Measurements from ENCODE around the gene AGRN.
"Not testable (repeated sequence)": the region's sequence is repeated elsewhere in the genome, so short reads cannot be mapped to it uniquely, and the experiment has no call there.

Gene AGRN

GRCh38 chr1:1055841-1056736 is 36.2 kb downstream of the AGRN start:
- H3K4me2 ChIP-seq (ENCODE audit: low read depth, low read length): no peak overlapping the region
- no peaks in the 10 kb centered on the region for H3K4me1 ChIP-seq (ENCODE audit: low read length)
- H3K27me3 ChIP-seq (replicated peaks; ENCODE audit: insufficient read depth, low read length): peaks cover 88% of the 10 kb centered on the region
- no peaks in the 10 kb centered on the region for H3K9me2 ChIP-seq (replicated peaks; ENCODE audit: insufficient read depth, low read length)
- H3F3A ChIP-seq (ENCODE audit: insufficient read depth, low read length): no peaks in the 10 kb centered on the region
- H2AFZ ChIP-seq (ENCODE audit: low read length): no peak overlapping the region
- no peak overlapping the region for H3K4me3 ChIP-seq (ENCODE audit: low read length)
- H3K36me3 ChIP-seq (replicated peaks; ENCODE audit: insufficient read depth, low read length): no peaks in the 10 kb centered on the region
- H3K79me2 ChIP-seq (ENCODE audit: low read length): no peaks in the 10 kb centered on the region
- H3K9me3 ChIP-seq (replicated peaks; ENCODE audit: insufficient read depth, low read length): no peaks in the 10 kb centered on the region
- H3K9ac ChIP-seq (ENCODE audit: low read length): no peak overlapping the region
- TF ChIP-seq, protein P1, sequence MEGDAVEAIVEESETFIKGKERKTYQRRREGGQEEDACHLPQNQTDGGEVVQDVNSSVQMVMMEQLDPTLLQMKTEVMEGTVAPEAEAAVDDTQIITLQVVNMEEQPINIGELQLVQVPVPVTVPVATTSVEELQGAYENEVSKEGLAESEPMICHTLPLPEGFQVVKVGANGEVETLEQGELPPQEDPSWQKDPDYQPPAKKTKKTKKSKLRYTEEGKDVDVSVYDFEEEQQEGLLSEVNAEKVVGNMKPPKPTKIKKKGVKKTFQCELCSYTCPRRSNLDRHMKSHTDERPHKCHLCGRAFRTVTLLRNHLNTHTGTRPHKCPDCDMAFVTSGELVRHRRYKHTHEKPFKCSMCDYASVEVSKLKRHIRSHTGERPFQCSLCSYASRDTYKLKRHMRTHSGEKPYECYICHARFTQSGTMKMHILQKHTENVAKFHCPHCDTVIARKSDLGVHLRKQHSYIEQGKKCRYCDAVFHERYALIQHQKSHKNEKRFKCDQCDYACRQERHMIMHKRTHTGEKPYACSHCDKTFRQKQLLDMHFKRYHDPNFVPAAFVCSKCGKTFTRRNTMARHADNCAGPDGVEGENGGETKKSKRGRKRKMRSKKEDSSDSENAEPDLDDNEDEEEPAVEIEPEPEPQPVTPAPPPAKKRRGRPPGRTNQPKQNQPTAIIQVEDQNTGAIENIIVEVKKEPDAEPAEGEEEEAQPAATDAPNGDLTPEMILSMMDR (IDR thresholded peaks at IDR 0.05; ENCODE audit: low read length): no peak
- no peak for TF ChIP-seq EZH2 (optimal IDR thresholded peaks at IDR 0.05; ENCODE audit: low read depth, low read length)
- no peak for TF ChIP-seq EZH2phosphoT487 (IDR thresholded peaks at IDR 0.05; ENCODE audit: low read length)
- no peak for DNase-seq
- H3K27ac ChIP-seq (ENCODE audit: low read length): no peak overlapping the region
- no peaks in the 10 kb centered on the region for H4K20me1 ChIP-seq (ENCODE audit: insufficient read depth, low read length)

DNA sequence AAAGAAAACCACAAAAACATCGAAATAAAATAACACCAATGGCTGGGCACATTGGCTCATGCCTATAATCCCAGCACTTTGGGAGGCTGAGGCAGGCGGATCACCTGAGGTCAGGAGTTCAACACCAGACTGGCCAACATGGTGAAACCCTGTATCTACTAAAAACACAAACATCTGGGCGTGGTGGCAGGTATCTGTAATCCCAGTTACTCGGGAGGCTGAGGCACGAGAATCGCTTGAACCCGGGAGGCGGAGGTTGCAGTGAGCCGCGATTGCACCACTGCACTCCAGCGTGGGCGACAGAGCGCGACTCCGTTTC is 37.8 kb downstream of the AGRN start:
- H3K27ac ChIP-seq (ENCODE audit: low read length): not testable (repeated sequence)
- H3K27me3 ChIP-seq (replicated peaks; ENCODE audit: insufficient read depth, low read length): peaks cover 88% of the 10 kb centered on the region

GRCh38 chr1:1058088-1058905 is 38.4 kb downstream of the AGRN start:
- Histone ChIP-seq H3K9ac (ENCODE audit: low read length) (no peak overlapping the region), H3F3A (ENCODE audit: insufficient read depth, low read length) (no peaks in the 10 kb centered on the region), H3K9me3 (replicated peaks; ENCODE audit: insufficient read depth, low read length) (no peaks in the 10 kb centered on the region), H3K27me3 (replicated peaks; ENCODE audit: insufficient read depth, low read length) (peaks cover 88% of the 10 kb centered on the region), H3K79me2 (ENCODE audit: low read length) (no peaks in the 10 kb centered on the region), H3K4me1 (ENCODE audit: low read length) (no peaks in the 10 kb centered on the region), H3K4me3 (ENCODE audit: low read length) (no peak overlapping the region), H2AFZ (ENCODE audit: low read length) (no peak overlapping the region), H3K4me2 (ENCODE audit: low read depth, low read length) (peak overlapping the region; percentile 90; the same call in 1 of the 2 replicates), H3K27ac (ENCODE audit: low read length) (no peak overlapping the region), H4K20me1 (ENCODE audit: insufficient read depth, low read length) (no peaks in the 10 kb centered on the region), H3K36me3 (replicated peaks; ENCODE audit: insufficient read depth, low read length) (no peaks in the 10 kb centered on the region), H3K9me2 (replicated peaks; ENCODE audit: insufficient read depth, low read length) (no peaks in the 10 kb centered on the region)
- TF ChIP-seq EZH2phosphoT487 (IDR thresholded peaks at IDR 0.05; ENCODE audit: low read length): no peak
- TF ChIP-seq, protein P1 (IDR thresholded peaks at IDR 0.05; ENCODE audit: low read length): no peak
- TF ChIP-seq EZH2 (optimal IDR thresholded peaks at IDR 0.05; ENCODE audit: low read depth, low read length): no peak
- no peak for DNase-seq

More for the DNA sequence above, 37.8 kb downstream of the AGRN start:
- H3K9me3 ChIP-seq (replicated peaks; ENCODE audit: insufficient read depth, low read length); H4K20me1 ChIP-seq (ENCODE audit: insufficient read depth, low read length); H2AFZ ChIP-seq (ENCODE audit: low read length); H3K9ac ChIP-seq (ENCODE audit: low read length); DNase-seq; H3K4me2 ChIP-seq (ENCODE audit: low read depth, low read length); H3K4me3 ChIP-seq (ENCODE audit: low read length); H3K9me2 ChIP-seq (replicated peaks; ENCODE audit: insufficient read depth, low read length); H3K36me3 ChIP-seq (replicated peaks; ENCODE audit: insufficient read depth, low read length); H3F3A ChIP-seq (ENCODE audit: insufficient read depth, low read length); H3K4me1 ChIP-seq (ENCODE audit: low read length); H3K79me2 ChIP-seq (ENCODE audit: low read length): not testable (repeated sequence)

Measured in MM.1S (cell line).